ENCODE data around the gene OR51E2. TPM values are rescaled to one million over a fixed set of nuclear protein-coding genes. Genes with fewer than 3 reads are reported as not detected.

OR51E2 gene
- total and polyA plus RNA-seq, 2 donors: under 0.01 to 0.57 TPM

DNA sequence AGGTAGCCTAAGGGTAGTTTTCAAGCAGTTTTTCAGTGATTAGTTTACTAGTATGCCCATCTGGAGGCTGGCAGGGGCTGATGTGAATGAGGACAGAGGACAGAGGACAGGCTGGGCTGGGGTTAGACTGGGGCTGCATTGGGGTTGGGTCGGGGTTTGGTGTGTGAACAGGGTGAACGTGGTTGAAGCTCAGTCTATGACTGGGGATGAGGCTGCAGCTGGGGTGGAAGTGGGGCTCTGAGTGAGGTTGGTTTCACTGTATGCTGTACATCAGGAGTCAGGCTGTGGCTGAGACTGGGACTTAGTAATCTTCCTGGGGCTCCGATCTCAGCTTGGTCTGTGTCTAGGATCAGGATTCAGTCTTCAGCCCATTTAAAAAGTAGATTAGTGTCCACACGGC, 53.4 kb downstream of the OR51E2 start:
- Histone ChIP-seq H3K9me3 (ENCODE audit: control insufficient read depth in 2 of 2, insufficient read depth in 1 of 2, low read length in 1 of 2) (no peaks in the 10 kb centered on the region), H3K4me1 (ENCODE audit: control insufficient read depth in 2 of 2, insufficient read depth in 2 of 2, low read length in 2 of 2) (no peaks in the 10 kb centered on the region), H3K36me3 (ENCODE audit: control insufficient read depth in 2 of 2, insufficient read depth in 2 of 2, low read length in 1 of 2) (no peaks in the 10 kb centered on the region), H3K4me3 (ENCODE audit: low read length in 2 of 2) (no peak overlapping the region), H3K27ac (ENCODE audit: low read depth in 1 of 2, low read length in 1 of 2) (no peak overlapping the region), H3K27me3 (ENCODE audit: control insufficient read depth in 2 of 2, insufficient read depth in 1 of 2, low read length in 1 of 2) (no peaks in the 10 kb centered on the region)
- no peak for DNase-seq (ENCODE audit: low read depth in 6 of 9, low spot score in 9 of 9)
- WGBS: 78% methylated on average over 4 of the region's 4 CpGs

DNA sequence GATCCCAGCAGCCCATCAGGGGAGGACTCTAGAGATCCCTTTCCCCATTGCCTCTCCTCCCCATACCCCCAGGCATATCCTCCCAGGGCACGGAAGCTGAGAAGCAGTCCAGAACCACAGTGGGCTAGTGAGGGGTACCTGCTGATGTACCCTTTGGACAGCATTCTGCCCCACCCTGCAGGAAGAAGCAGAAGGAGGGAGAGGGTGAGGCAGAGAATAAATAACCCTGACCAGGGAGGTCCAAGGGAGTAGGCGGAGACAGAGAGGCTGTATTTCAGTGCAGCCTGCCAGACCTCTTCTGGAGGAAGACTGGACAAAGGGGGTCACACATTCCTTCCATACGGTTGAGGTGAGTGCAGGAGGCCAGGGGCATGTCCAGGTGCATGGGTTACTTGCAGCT, 54.0 kb downstream of the OR51E2 start, which contains the start of gene OR51E1:
Gene OR51E1 (plus strand): TSS at position 301 of the 400 bp plus-strand sequence. CDS start 8,545 bp downstream, outside the sequence.
- Histone ChIP-seq H3K27me3 (ENCODE audit: control insufficient read depth in 2 of 2, insufficient read depth in 1 of 2, low read length in 1 of 2) (no peaks in the 10 kb centered on the region), H3K9me3 (ENCODE audit: control insufficient read depth in 2 of 2, insufficient read depth in 1 of 2, low read length in 1 of 2) (no peaks in the 10 kb centered on the region), H3K4me3 (ENCODE audit: low read length in 2 of 2) (no peak within 1 kb of the TSS), H3K27ac (ENCODE audit: low read depth in 1 of 2, low read length in 1 of 2) (no peak within 1 kb of the TSS), H3K36me3 (ENCODE audit: control insufficient read depth in 2 of 2, insufficient read depth in 2 of 2, low read length in 1 of 2) (no peaks in the 10 kb centered on the region), H3K4me1 (ENCODE audit: control insufficient read depth in 2 of 2, insufficient read depth in 2 of 2, low read length in 2 of 2) (no peaks in the 10 kb centered on the region)
- WGBS: 93% methylated on average over 3 of the region's 3 CpGs
- DNase-seq (ENCODE audit: low read depth in 6 of 9, low spot score in 9 of 9): no peak

DNA sequence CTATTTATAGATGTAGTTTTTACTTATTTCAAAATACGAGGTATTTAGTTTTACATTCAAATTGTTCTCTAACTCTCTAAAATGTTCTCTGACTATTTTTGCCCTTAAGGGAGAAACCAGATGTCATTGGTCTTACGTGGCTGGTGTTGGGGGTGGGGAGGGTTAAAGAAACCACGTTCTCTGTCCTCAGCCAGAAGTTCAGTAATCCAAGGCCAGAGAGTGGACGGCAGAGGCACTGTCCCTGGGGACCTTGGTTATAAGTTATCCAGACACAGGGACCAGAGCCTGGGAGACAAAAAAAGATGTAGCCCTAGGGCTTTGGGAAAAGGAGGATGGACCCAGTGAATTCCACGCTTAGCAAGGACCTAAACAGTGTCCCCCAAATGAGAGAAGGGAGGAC, 54.6 kb downstream of the OR51E2 start:
- H3K9me3 ChIP-seq (ENCODE audit: control insufficient read depth in 2 of 2, insufficient read depth in 1 of 2, low read length in 1 of 2): no peaks in the 10 kb centered on the region
- H3K4me3 ChIP-seq (ENCODE audit: low read length in 2 of 2): no peak overlapping the region
- no peaks in the 10 kb centered on the region for H3K36me3 ChIP-seq (ENCODE audit: control insufficient read depth in 2 of 2, insufficient read depth in 2 of 2, low read length in 1 of 2)
- H3K4me1 ChIP-seq (ENCODE audit: control insufficient read depth in 2 of 2, insufficient read depth in 2 of 2, low read length in 2 of 2): no peaks in the 10 kb centered on the region
- no peaks in the 10 kb centered on the region for H3K27me3 ChIP-seq (ENCODE audit: control insufficient read depth in 2 of 2, insufficient read depth in 1 of 2, low read length in 1 of 2)
- no peak for DNase-seq (ENCODE audit: low read depth in 6 of 9, low spot score in 9 of 9)
- WGBS: 81% methylated on average over 5 of the region's 5 CpGs
- no peak overlapping the region for H3K27ac ChIP-seq (ENCODE audit: low read depth in 1 of 2, low read length in 1 of 2)

GRCh38 chr11:4642043-4642442, 55.6 kb downstream of the OR51E2 start:
- Histone ChIP-seq H3K4me3 (ENCODE audit: low read length in 2 of 2) (no peak overlapping the region), H3K27ac (ENCODE audit: low read depth in 1 of 2, low read length in 1 of 2) (no peak overlapping the region), H3K4me1 (ENCODE audit: control insufficient read depth in 2 of 2, insufficient read depth in 2 of 2, low read length in 2 of 2) (no peaks in the 10 kb centered on the region), H3K9me3 (ENCODE audit: control insufficient read depth in 2 of 2, insufficient read depth in 1 of 2, low read length in 1 of 2) (no peaks in the 10 kb centered on the region), H3K36me3 (ENCODE audit: control insufficient read depth in 2 of 2, insufficient read depth in 2 of 2, low read length in 1 of 2) (no peaks in the 10 kb centered on the region), H3K27me3 (ENCODE audit: control insufficient read depth in 2 of 2, insufficient read depth in 1 of 2, low read length in 1 of 2) (peaks cover 0 to 3% of the 10 kb centered on the region in 2 donors)
- no peak for DNase-seq (ENCODE audit: low read depth in 6 of 9, low spot score in 9 of 9)
- WGBS: 90% methylated on average over 7 of the region's 7 CpGs

DNA sequence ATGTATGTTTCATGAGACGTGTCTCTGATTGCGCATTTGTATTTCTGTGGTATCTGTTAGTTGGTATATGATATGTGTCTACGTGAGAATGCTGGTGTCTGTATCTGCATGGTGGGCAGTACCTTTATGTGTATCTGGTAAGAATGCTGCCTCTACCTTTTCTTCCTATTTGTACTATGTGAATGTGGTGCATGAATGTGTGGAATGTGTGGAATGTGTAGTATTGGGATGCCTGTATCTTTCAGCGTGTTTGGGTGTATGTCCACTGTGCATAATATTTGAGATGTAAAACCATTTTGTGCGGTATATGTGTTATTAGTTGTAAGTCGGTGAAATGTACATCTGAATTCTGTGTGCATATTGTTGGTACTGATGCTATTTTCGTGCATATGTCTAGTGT, 56.2 kb downstream of the OR51E2 start:
- no peaks in the 10 kb centered on the region for H3K9me3 ChIP-seq (ENCODE audit: control insufficient read depth in 2 of 2, insufficient read depth in 1 of 2, low read length in 1 of 2)
- no peak for DNase-seq (ENCODE audit: low read depth in 6 of 9, low spot score in 9 of 9)
- H3K4me1 ChIP-seq (ENCODE audit: control insufficient read depth in 2 of 2, insufficient read depth in 2 of 2, low read length in 2 of 2): no peaks in the 10 kb centered on the region
- 94% methylated on average over 7 of the region's 7 CpGs for WGBS
- H3K36me3 ChIP-seq (ENCODE audit: control insufficient read depth in 2 of 2, insufficient read depth in 2 of 2, low read length in 1 of 2): no peaks in the 10 kb centered on the region
- no peak overlapping the region for H3K27ac ChIP-seq (ENCODE audit: low read depth in 1 of 2, low read length in 1 of 2)
- H3K27me3 ChIP-seq (ENCODE audit: control insufficient read depth in 2 of 2, insufficient read depth in 1 of 2, low read length in 1 of 2): peaks cover 0 to 3% of the 10 kb centered on the region in 2 donors
- H3K4me3 ChIP-seq (ENCODE audit: low read length in 2 of 2): no peak overlapping the region

DNA sequence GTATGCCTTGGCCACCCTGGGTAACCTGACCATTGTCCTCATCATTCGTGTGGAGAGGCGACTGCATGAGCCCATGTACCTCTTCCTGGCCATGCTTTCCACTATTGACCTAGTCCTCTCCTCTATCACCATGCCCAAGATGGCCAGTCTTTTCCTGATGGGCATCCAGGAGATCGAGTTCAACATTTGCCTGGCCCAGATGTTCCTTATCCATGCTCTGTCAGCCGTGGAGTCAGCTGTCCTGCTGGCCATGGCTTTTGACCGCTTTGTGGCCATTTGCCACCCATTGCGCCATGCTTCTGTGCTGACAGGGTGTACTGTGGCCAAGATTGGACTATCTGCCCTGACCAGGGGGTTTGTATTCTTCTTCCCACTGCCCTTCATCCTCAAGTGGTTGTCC, 57.7 kb downstream of the OR51E2 start:
- Histone ChIP-seq H3K27me3 (ENCODE audit: control insufficient read depth in 2 of 2, insufficient read depth in 1 of 2, low read length in 1 of 2) (peaks cover 0 to 3% of the 10 kb centered on the region in 2 donors), H3K4me3 (ENCODE audit: low read length in 2 of 2) (no peak overlapping the region), H3K36me3 (ENCODE audit: control insufficient read depth in 2 of 2, insufficient read depth in 2 of 2, low read length in 1 of 2) (no peaks in the 10 kb centered on the region), H3K4me1 (ENCODE audit: control insufficient read depth in 2 of 2, insufficient read depth in 2 of 2, low read length in 2 of 2) (no peaks in the 10 kb centered on the region), H3K9me3 (ENCODE audit: control insufficient read depth in 2 of 2, insufficient read depth in 1 of 2, low read length in 1 of 2) (no peaks in the 10 kb centered on the region), H3K27ac (ENCODE audit: low read depth in 1 of 2, low read length in 1 of 2) (no peak overlapping the region)
- WGBS: 96% methylated on average over 6 of the region's 6 CpGs
- no peak for DNase-seq (ENCODE audit: low read depth in 6 of 9, low spot score in 9 of 9)

- H3K27me3 ChIP-seq (ENCODE audit: control insufficient read depth in 2 of 2, insufficient read depth in 1 of 2, low read length in 1 of 2): peaks cover 0 to 3% of the 10 kb centered on the region in 2 donors
- no peak overlapping the region for H3K27ac ChIP-seq (ENCODE audit: low read depth in 1 of 2, low read length in 1 of 2)
- H3K4me3 ChIP-seq (ENCODE audit: low read length in 2 of 2): no peak overlapping the region
- no peak for DNase-seq (ENCODE audit: low read depth in 6 of 9, low spot score in 9 of 9)
- no peaks in the 10 kb centered on the region for H3K9me3 ChIP-seq (ENCODE audit: control insufficient read depth in 2 of 2, insufficient read depth in 1 of 2, low read length in 1 of 2)
- WGBS: 91% methylated on average over 3 of the region's 3 CpGs
- H3K36me3 ChIP-seq (ENCODE audit: control insufficient read depth in 2 of 2, insufficient read depth in 2 of 2, low read length in 1 of 2): no peaks in the 10 kb centered on the region
- H3K4me1 ChIP-seq (ENCODE audit: control insufficient read depth in 2 of 2, insufficient read depth in 2 of 2, low read length in 2 of 2): no peaks in the 10 kb centered on the region
These were observed 60.0 kb downstream of the OR51E2 start for GRCh38 chr11:4637662-4638047.

- 39% methylated on average over 21 of the region's 21 CpGs for WGBS
- no peaks in the 10 kb centered on the region for H3K4me1 ChIP-seq (ENCODE audit: control insufficient read depth in 2 of 2, insufficient read depth in 2 of 2, low read length in 2 of 2)
These were observed 60.5 kb downstream of the OR51E2 start, which contains the start of gene OR51D1 for GRCh38 chr11:4636962-4637661. Gene OR51D1, plus strand, starts transcription at chr11:4637477. Its CDS starts 2,314 bp downstream, at chr11:4639791.

GRCh38 chr11:4636136-4636535, 61.5 kb downstream of the OR51E2 start:
- 98% methylated on average over 2 of the region's 2 CpGs for WGBS
- Histone ChIP-seq H3K27me3 (ENCODE audit: control insufficient read depth in 2 of 2, insufficient read depth in 1 of 2, low read length in 1 of 2) (peaks cover 0 to 3% of the 10 kb centered on the region in 2 donors), H3K4me3 (ENCODE audit: low read length in 2 of 2) (no peak overlapping the region), H3K27ac (ENCODE audit: low read depth in 1 of 2, low read length in 1 of 2) (no peak overlapping the region), H3K9me3 (ENCODE audit: control insufficient read depth in 2 of 2, insufficient read depth in 1 of 2, low read length in 1 of 2) (no peaks in the 10 kb centered on the region), H3K4me1 (ENCODE audit: control insufficient read depth in 2 of 2, insufficient read depth in 2 of 2, low read length in 2 of 2) (no peaks in the 10 kb centered on the region), H3K36me3 (ENCODE audit: control insufficient read depth in 2 of 2, insufficient read depth in 2 of 2, low read length in 1 of 2) (no peaks in the 10 kb centered on the region)
- no peak for DNase-seq (ENCODE audit: low read depth in 6 of 9, low spot score in 9 of 9)

More at GRCh38 chr11:4636962-4637661, 60.5 kb downstream of the OR51E2 start, which contains the start of gene OR51D1:
- peak; percentile 12 to 65 (median 33) for DNase-seq (ENCODE audit: low read depth in 6 of 9, low spot score in 9 of 9)
- Histone ChIP-seq H3K36me3 (ENCODE audit: control insufficient read depth in 2 of 2, insufficient read depth in 2 of 2, low read length in 1 of 2) (no peaks in the 10 kb centered on the region), H3K27me3 (ENCODE audit: control insufficient read depth in 2 of 2, insufficient read depth in 1 of 2, low read length in 1 of 2) (peaks cover 0 to 3% of the 10 kb centered on the region in 2 donors), H3K27ac (ENCODE audit: low read depth in 1 of 2, low read length in 1 of 2) (no peak within 1 kb of the TSS), H3K9me3 (ENCODE audit: control insufficient read depth in 2 of 2, insufficient read depth in 1 of 2, low read length in 1 of 2) (no peaks in the 10 kb centered on the region), H3K4me3 (ENCODE audit: low read length in 2 of 2) (no peak within 1 kb of the TSS)
